Type B pancreatic cell (in vitro differentiated cells): ENCODE measurements around the gene BARD1. TPM values are rescaled to one million over a fixed set of nuclear protein-coding genes. Genes with fewer than 3 reads are reported as not detected.

Experiments used
- DNase-seq: peaks from one replicate; pipeline ENCODE4 v3.0.0; 2021; ENCODE audit warnings: mixed read lengths; ENCODE audit not compliant: unreplicated experiment; ENCODE audit errors: extremely low spot score
- H3K27ac Mint-ChIP-seq: 2 replicates; pipeline ENCODE4 v1.8.0; 2021; ENCODE audit warnings: mild to moderate bottlenecking, mixed read lengths
- H3K27me3 Mint-ChIP-seq: 2 replicates; pipeline ENCODE4 v1.8.0; 2021; ENCODE audit warnings: mixed read lengths
- H3K36me3 Mint-ChIP-seq: 2 replicates; pipeline ENCODE4 v1.8.0; 2021; ENCODE audit warnings: mixed read lengths
- H3K4me1 Mint-ChIP-seq: one replicate; pipeline ENCODE4 v1.8.0; 2021; ENCODE audit warnings: mixed read lengths; ENCODE audit not compliant: unreplicated experiment
- H3K4me3 Mint-ChIP-seq: 2 replicates; pipeline ENCODE4 v1.8.0; 2021; ENCODE audit warnings: mild to moderate bottlenecking, mixed read lengths
- H3K9me3 Mint-ChIP-seq: 2 replicates; pipeline ENCODE4 v1.8.0; 2021; ENCODE audit warnings: mixed read lengths
- total RNA-seq: library from RNA; stranded (reverse); gene quantifications from 2 replicates; pipeline ENCODE4 v1.2.1, GENCODE V29; 2021; ENCODE audit warnings: low replicate concordance
- TF ChIP-seq, protein P1 (sequence below): fragments of 200-600 bp; sonication (generic); conservative IDR thresholded peaks from 2 replicates; pipeline ENCODE4 v1.5.0; 2021; ENCODE audit warnings: antibody characterized with exemption, mild to moderate bottlenecking

The BARD1 gene
- total RNA-seq, 1 donor from 2014 or later, result 25.7 TPM

GRCh38 chr2:214837466-214837865 lies 28.0 kb upstream of the BARD1 start:
- Mint-ChIP-seq H3K27me3 (no peaks in the 10 kb centered on the region), H3K9me3 (no peaks in the 10 kb centered on the region), H3K27ac (no peak overlapping the region), H3K36me3 (no peaks in the 10 kb centered on the region), H3K4me3 (no peak overlapping the region), H3K4me1 (no peaks in the 10 kb centered on the region)
- TF ChIP-seq, protein P1, sequence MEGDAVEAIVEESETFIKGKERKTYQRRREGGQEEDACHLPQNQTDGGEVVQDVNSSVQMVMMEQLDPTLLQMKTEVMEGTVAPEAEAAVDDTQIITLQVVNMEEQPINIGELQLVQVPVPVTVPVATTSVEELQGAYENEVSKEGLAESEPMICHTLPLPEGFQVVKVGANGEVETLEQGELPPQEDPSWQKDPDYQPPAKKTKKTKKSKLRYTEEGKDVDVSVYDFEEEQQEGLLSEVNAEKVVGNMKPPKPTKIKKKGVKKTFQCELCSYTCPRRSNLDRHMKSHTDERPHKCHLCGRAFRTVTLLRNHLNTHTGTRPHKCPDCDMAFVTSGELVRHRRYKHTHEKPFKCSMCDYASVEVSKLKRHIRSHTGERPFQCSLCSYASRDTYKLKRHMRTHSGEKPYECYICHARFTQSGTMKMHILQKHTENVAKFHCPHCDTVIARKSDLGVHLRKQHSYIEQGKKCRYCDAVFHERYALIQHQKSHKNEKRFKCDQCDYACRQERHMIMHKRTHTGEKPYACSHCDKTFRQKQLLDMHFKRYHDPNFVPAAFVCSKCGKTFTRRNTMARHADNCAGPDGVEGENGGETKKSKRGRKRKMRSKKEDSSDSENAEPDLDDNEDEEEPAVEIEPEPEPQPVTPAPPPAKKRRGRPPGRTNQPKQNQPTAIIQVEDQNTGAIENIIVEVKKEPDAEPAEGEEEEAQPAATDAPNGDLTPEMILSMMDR, result no peak
- DNase-seq, result no peak

DNA sequence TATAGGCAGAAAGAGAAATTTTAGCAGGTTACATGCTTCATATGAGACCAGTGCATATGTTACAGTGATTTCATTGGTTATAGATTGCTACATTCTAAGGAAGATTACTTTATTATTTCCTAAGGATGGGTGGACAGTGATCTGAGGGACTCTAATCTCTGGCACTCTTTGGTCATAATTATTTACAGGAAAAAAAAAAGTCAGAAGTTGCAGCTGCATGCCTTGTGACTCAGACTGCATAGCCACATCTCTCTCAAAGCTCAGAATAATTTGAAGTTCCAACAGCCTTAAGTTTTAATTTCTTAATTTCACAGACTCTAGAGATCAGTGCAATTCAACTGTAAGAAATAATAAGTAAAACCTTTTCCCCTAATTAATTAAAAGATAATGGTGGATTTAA lies 27.1 kb upstream of the BARD1 start:
- no peak overlapping the region for H3K4me3 Mint-ChIP-seq
- no peak overlapping the region for H3K27ac Mint-ChIP-seq
- TF ChIP-seq, protein P1, result no peak
- H3K27me3 Mint-ChIP-seq, result no peaks in the 10 kb centered on the region
- no peak for DNase-seq
- H3K4me1 Mint-ChIP-seq, result no peaks in the 10 kb centered on the region
- no peaks in the 10 kb centered on the region for H3K9me3 Mint-ChIP-seq
- H3K36me3 Mint-ChIP-seq, result no peaks in the 10 kb centered on the region

- Mint-ChIP-seq H3K27me3 (no peaks in the 10 kb centered on the region), H3K4me1 (no peaks in the 10 kb centered on the region), H3K9me3 (no peaks in the 10 kb centered on the region), H3K27ac (no peak overlapping the region), H3K4me3 (no peak overlapping the region), H3K36me3 (no peaks in the 10 kb centered on the region)
- DNase-seq, result no peak
- TF ChIP-seq, protein P1, result peak; percentile 34
Observed at GRCh38 chr2:214830794-214831346, 21.4 kb upstream of the BARD1 start.

GRCh38 chr2:214816008-214816533 lies 6.6 kb upstream of the BARD1 start:
- Mint-ChIP-seq H3K9me3 (no peaks in the 10 kb centered on the region), H3K36me3 (no peaks in the 10 kb centered on the region), H3K4me1 (peaks cover 8% of the 10 kb centered on the region), H3K27me3 (no peaks in the 10 kb centered on the region), H3K4me3 (no peak overlapping the region), H3K27ac (peak overlapping the region; percentile 9)
- TF ChIP-seq, protein P1, result no peak
- DNase-seq, result no peak

DNA sequence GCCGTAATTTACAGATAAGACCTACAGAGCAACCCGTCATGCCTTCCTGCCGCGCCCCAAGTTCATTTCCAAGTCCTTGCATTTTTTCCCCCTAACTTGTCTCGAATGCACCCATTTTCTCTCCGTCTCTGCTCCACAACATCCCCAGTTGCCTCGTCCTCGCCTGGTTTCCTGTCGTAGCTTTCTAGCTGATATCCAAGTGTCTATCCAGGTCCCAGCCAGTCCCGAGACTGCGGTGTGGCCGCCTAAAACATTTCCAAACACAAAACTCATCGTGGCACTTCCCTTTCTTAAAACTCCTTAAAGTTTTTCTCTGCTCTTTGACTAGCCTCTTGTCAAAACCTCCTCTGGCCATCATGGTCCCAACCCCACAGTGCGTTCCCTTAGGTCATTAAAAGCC lies 1.2 kb upstream of the BARD1 start:
- Mint-ChIP-seq H3K27ac (peak overlapping the region; percentile 98), H3K9me3 (no peaks in the 10 kb centered on the region), H3K4me1 (peaks cover 26% of the 10 kb centered on the region), H3K4me3 (peak overlapping the region; percentile 97), H3K36me3 (peaks cover 6% of the 10 kb centered on the region), H3K27me3 (no peaks in the 10 kb centered on the region)
- DNase-seq, result no peak
- TF ChIP-seq, protein P1, result no peak
